ENCODE results near the gene PLXNA2.

The PLXNA2 gene

DNA sequence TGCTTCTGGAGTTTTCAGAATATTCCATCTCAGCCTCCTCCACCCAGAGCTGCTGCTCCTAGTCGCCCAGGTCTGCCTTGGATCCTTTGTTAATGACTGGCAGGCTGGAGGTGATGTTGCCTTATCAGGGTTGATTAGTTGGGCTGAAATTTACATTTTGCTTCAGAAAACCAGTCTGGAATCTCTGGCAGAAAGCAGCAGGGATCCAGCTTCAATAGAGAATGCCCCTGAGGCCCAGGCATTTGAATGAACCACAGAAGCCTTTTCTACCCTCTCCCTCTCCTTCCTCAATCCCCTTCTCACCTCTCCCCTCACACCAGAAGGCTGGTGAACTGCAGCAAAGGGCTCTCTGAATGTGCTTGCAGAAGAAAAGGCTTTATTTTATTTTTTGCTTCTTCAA is 83.2 kb downstream of the PLXNA2 start:
- TF ChIP-seq POLR2AphosphoS5 (IDR thresholded peaks at IDR 0.05; ENCODE audit: low read depth, low read length) = no peak
- no peak for TF ChIP-seq TAF1 (IDR thresholded peaks at IDR 0.05; ENCODE audit: borderline replicate concordance, insufficient read depth, low read length)
- TF ChIP-seq, protein P1, sequence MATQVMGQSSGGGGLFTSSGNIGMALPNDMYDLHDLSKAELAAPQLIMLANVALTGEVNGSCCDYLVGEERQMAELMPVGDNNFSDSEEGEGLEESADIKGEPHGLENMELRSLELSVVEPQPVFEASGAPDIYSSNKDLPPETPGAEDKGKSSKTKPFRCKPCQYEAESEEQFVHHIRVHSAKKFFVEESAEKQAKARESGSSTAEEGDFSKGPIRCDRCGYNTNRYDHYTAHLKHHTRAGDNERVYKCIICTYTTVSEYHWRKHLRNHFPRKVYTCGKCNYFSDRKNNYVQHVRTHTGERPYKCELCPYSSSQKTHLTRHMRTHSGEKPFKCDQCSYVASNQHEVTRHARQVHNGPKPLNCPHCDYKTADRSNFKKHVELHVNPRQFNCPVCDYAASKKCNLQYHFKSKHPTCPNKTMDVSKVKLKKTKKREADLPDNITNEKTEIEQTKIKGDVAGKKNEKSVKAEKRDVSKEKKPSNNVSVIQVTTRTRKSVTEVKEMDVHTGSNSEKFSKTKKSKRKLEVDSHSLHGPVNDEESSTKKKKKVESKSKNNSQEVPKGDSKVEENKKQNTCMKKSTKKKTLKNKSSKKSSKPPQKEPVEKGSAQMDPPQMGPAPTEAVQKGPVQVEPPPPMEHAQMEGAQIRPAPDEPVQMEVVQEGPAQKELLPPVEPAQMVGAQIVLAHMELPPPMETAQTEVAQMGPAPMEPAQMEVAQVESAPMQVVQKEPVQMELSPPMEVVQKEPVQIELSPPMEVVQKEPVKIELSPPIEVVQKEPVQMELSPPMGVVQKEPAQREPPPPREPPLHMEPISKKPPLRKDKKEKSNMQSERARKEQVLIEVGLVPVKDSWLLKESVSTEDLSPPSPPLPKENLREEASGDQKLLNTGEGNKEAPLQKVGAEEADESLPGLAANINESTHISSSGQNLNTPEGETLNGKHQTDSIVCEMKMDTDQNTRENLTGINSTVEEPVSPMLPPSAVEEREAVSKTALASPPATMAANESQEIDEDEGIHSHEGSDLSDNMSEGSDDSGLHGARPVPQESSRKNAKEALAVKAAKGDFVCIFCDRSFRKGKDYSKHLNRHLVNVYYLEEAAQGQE (IDR thresholded peaks at IDR 0.05; ENCODE audit: insufficient read depth in 1 of 2, low read depth in 2 of 2, low read length in 2 of 2) = no peak
- TF ChIP-seq SIN3A (IDR thresholded peaks at IDR 0.05; ENCODE audit: borderline replicate concordance, insufficient read depth, low read length) = no peak
- TF ChIP-seq FOXP2 (optimal IDR thresholded peaks at IDR 0.05; ENCODE audit: borderline replicate concordance, extremely low read depth, extremely low read length, insufficient read depth) = no peak

DNA sequence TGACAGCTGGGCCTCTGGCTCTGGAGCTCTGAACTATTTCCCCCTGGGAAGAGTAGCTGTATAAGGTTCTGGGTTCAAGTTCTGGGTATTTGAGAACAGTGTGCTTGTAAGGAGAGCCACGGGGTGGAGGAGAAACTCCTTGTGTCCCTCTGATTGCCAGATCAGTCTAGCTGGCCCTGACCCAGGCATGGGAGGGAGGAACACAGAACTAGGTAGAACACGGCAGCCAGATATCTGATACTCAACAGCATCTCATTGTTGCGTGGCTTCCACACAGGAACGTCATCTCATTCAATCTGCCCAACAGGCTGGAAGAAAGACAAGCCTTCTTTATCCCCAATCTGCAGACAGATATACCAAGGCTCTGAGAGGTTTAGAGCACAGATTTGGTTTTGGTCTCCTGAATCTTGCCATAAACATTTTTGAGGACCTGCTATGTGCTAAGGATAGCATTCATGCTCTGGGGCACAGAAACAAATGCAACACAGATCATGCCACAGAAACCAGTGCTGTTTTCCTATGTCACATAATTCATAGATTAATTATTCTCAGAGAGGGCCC is 83.8 kb downstream of the PLXNA2 start:
- TF ChIP-seq TAF1 (IDR thresholded peaks at IDR 0.05; ENCODE audit: borderline replicate concordance, insufficient read depth, low read length) = no peak
- TF ChIP-seq POLR2AphosphoS5 (IDR thresholded peaks at IDR 0.05; ENCODE audit: low read depth, low read length) = no peak
- no peak for TF ChIP-seq SIN3A (IDR thresholded peaks at IDR 0.05; ENCODE audit: borderline replicate concordance, insufficient read depth, low read length)
- peak; percentile 1 for TF ChIP-seq FOXP2 (optimal IDR thresholded peaks at IDR 0.05; ENCODE audit: borderline replicate concordance, extremely low read depth, extremely low read length, insufficient read depth)
- TF ChIP-seq, protein P1 (IDR thresholded peaks at IDR 0.05; ENCODE audit: insufficient read depth in 1 of 2, low read depth in 2 of 2, low read length in 2 of 2) = no peak

DNA sequence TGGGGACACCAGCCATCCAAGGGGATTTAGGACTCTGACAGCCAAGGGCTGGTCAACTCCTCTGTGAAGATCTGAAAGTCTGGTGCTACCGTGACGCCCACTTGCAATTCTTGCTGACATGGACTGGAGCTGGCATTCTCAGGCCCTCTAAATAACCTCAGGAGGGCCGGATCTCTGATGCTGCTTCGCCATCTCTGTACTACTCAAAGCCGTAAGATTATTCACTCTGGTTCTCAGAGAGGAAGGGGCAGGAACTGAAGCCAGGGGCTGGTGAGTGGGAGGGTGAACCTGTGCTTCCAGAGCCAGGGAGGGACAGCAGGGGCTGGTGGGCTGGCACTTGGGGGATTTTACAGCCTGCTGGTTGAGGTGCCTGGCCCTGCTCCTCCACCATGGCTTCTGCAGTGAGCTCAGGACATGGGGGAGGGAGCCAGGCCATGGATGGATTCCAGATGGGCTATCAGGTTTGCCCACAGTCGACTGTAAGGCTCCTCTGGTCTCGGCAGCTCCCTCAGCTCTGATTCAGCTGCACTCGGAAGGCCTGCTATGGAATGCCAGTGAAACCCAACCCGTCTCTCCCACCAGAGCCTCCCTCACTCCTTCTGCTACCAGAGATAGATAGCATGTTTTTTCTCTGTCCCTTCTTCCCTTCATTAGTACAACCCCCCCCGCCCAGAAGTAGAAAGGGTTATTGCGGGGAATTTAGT is 84.5 kb downstream of the PLXNA2 start:
- TF ChIP-seq SIN3A (IDR thresholded peaks at IDR 0.05; ENCODE audit: borderline replicate concordance, insufficient read depth, low read length) (no peak), POLR2AphosphoS5 (IDR thresholded peaks at IDR 0.05; ENCODE audit: low read depth, low read length) (no peak), FOXP2 (optimal IDR thresholded peaks at IDR 0.05; ENCODE audit: borderline replicate concordance, extremely low read depth, extremely low read length, insufficient read depth) (peak; percentile 8)

DNA sequence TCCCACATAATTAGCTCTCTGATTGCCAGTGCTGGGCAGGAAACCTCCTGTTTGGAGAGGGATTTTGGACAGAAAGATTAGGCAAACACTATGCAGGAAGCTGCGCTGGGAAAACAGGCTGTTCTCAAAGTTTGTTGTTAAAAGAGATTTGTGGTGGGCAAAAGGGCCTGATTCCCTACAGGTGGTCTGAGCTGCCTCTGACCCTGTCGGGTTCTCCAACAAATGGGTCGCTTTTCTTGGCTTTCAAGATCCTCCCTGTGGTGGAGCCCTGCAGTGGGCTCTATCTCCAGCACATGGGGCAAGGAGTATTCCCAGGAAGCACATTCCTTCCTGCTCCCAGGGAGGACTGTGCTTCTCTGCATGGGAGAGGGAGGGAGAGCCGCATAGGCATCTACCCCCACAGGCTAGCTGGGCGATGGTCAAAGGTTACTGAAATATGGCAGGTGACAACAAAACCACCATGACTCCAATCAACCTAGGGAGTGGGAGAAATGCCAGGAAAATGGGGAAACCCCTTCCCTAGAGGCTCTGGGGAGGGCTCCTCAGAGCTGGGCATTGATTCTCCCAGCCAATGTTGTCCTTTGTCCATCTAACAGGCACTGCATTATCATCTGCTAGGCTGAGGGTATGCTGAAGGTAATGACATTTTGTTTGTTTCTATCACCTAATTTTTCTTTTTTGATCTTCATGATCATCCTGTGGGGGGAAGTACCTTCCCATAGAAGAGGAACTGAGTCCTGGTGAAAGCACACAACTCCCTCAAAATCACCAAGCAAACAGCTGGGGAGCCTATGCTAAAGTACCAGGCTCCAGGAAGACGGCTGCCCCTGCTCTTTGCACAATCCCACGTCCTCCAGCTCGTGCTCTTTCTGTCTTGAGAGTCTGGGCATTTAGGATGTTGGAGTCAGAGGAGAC is 85.3 kb downstream of the PLXNA2 start:
- TF ChIP-seq TAF1 (IDR thresholded peaks at IDR 0.05; ENCODE audit: borderline replicate concordance, insufficient read depth, low read length) (no peak), SIN3A (IDR thresholded peaks at IDR 0.05; ENCODE audit: borderline replicate concordance, insufficient read depth, low read length) (no peak), POLR2AphosphoS5 (IDR thresholded peaks at IDR 0.05; ENCODE audit: low read depth, low read length) (no peak), FOXP2 (optimal IDR thresholded peaks at IDR 0.05; ENCODE audit: borderline replicate concordance, extremely low read depth, extremely low read length, insufficient read depth) (no peak)
- TF ChIP-seq, protein P1 (IDR thresholded peaks at IDR 0.05; ENCODE audit: insufficient read depth in 1 of 2, low read depth in 2 of 2, low read length in 2 of 2) = no peak

DNA sequence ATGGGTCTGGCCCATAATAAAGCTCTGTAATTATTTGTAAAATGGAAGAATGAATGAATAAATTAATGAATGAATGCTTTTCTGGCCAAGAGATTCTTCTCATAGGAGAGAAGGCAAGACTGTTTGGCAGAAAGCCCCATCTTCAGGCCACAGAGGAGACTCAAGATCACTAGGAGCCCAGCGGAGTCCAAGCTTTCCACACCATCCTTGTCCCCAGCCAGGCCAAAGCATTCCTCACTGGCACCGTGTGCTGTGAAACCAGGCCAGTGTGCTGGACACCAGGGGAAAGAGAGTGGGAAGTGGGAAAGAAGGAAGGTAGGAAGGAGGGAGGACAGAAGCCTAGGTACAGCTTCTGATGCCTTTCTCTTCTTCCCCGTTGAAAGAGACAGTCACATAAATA is 86.4 kb downstream of the PLXNA2 start:
- no peak for TF ChIP-seq POLR2AphosphoS5 (IDR thresholded peaks at IDR 0.05; ENCODE audit: low read depth, low read length)
- TF ChIP-seq SIN3A (IDR thresholded peaks at IDR 0.05; ENCODE audit: borderline replicate concordance, insufficient read depth, low read length) = no peak
